Activated CD8-positive, alpha-beta memory T cell treated with anti-CD3 and anti-CD28 coated beads for 4 hours (primary cell): ENCODE results near the gene CA4.
"Not testable (repeated sequence)": the region's sequence is repeated elsewhere in the genome, so short reads cannot be mapped to it uniquely, and the experiment has no call there.

ENCODE experiments used
- DNase-seq, 2 donors: peaks; one replicate each; pipeline ENCODE4 v3.0.0-alpha.2; 2020; ENCODE audit warnings: low read depth in 2 of 2

CA4 gene

DNA sequence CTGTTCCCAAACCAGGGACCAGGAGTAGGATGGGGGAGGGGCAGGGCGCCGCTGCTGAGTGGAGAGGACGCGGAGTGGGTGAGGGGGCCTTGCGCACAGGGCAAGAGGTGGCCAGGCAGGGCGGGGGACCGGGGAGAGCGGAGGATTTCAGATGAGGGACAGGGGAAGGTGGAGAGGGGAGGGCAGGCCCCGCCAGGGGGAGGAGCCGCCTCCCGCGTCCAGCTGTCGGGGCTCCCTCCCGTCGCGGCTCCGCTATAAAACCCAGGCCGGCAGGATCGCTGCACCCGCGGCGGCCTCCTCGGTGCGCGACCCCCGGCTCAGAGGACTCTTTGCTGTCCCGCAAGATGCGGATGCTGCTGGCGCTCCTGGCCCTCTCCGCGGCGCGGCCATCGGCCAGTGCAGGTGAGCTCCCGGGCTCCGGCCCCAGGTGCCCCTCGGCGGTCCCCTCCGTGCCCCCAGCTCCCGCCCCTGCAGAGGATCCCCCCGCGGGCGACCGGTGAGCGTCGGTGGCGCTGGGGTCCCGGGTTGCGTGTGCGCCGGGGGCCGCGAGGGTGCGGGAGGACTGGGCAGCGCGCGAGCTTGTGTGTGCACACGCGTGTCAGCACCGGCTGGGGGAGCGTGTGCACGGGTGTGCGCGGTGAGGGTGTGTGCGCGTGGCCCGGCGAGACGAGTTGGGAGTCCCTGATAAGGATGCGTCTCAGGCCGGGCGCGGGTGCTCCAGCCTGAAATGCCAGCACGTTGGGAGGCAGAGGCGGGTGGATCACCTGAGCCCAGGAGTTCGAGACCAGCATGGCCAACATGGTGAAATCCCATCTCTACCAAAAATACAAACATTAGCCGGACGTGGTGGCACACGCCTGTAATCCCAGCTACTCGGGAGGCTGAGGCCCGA lies at the start of gene CA4:
Gene CA4, plus strand, starts transcription at position 283 of the 892 bp plus-strand sequence. Its CDS starts 62 bp downstream, at position 345.
- no peak for DNase-seq

- DNase-seq, result not testable (repeated sequence)
Measured at GRCh38 chr17:60100577-60100976, 49.2 kb upstream of the CA4 start.

DNA sequence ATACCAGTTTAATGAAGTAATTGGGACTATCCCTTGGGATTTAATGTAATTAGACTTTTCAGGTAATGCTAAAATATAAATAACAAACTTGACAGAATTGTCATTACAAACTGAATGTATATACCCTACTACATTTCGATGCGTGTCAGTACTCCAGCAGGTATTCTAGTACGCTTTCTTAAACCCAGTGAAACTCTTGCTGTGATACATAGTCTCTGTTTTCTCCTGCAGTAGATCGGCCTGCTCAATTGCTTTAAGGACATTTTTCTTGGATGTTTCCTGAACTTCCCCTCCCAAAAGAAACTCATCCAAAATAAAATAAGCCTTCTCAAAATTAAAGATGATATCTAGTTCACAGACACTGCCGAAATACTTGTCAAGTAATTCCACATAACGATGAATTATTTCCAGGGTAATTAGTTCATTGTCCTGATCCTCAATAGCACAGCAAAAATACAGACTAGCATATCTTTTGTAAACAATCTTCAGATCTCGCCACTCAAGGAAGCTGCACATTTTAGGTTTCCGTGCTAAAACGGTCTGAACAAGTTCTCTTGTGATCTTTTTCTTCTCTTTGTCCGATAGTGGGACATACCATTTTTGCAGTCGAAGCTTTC lies 47.6 kb upstream of the CA4 start:
- not testable (repeated sequence) for DNase-seq

- no peak for DNase-seq
Measured at GRCh38 chr17:60102632-60103096, 47.1 kb upstream of the CA4 start.

DNA sequence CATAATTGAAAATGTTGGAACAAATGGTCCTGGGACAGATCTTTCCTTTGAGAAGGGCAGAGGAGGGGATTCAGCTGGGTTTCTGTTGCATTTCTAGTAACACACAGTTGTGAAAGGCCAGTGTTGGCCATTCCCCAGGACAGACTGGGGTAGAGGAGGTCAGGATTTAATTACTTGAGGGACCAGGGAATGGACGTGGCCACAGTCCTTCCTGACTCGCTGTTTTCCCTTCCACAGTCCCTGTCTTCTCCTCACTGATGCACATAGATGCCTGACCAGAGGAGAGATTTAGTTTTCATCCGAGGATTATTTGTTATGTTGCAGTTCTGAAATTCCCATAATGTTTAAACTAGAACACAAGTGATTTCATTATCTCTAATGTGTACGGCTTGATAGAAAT lies 45.8 kb upstream of the CA4 start:
- no peak for DNase-seq

GRCh38 chr17:60106340-60107059 lies 43.3 kb upstream of the CA4 start:
- no peak for DNase-seq

DNA sequence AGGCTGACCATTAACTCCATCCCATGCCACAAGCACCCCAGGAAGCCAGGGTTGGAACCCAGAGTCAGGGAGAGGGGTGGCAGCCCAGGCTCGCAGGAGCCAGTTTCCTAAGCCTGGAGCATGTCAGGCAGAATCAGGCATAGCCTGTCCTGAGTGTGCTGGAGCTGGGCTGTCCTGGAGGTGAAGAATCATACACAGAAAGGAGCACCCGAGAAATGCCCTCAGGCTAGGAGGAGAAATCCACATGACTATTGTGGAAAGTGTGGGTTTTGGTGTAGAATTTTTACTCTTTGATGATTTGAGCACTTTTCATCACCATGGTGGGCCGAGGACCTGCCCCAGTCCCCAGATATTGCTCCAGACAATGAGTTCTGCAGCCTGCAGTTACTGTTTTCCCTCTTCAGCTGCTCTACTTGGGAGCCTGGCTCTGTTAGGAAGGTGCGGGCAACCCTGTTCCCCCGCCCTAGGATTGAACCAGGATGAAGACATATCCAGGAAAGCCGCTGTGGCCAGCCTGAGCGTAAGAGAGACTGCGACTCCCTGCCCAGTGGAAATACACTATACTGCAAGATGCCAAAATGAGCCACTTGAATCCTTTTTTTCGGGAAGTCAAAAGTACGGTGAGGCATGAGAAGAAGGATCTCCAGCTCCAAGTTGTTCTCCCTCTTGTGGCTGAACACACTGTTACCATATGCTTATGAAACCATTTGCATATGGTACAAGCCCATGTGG lies 42.1 kb upstream of the CA4 start:
- DNase-seq, result no peak

GRCh38 chr17:60108309-60108708 lies 41.5 kb upstream of the CA4 start:
- DNase-seq, result not testable (repeated sequence)

- DNase-seq, result no peak
Measured at GRCh38 chr17:60108712-60109111, 41.1 kb upstream of the CA4 start.

DNA sequence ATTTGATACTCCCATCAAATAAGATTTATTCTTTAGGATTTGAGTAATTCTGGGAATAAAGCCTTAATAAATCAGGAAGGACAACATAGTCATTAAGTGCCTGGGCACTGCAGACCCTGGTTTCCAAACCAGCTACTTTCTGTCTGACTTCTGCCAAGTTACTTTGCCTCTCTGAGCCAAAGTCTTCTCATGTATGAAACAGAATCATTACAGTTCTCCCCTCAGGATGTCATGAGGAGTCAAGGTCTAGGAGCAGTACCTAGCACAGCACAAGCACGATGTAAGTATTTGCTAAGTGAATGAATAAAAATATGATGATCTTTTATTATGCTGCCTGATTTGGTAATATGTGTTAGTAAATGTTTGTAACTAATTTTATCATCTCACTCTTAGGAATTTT lies 40.6 kb upstream of the CA4 start:
- no peak for DNase-seq

- DNase-seq, result no peak
Measured at GRCh38 chr17:60110586-60110985, 39.2 kb upstream of the CA4 start.

DNA sequence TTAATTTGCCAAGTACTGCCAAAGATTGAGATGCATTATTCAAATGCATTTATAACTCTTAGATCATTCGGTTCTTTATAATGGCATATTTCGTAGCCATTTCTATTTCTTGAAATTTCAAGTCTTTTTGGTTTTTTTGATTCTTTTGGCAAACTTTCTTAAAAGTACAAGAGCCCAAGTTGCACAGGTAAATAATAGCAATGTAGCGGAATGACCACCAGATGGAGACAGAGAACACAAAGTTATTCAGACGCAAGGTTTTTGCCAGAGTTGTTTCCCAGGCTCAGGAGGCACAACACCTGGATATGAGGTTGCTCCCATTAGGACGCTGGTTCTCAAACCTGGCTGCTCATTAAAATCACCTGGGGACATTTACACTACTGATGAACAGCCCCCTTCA lies 38.1 kb upstream of the CA4 start:
- not testable (repeated sequence) for DNase-seq

- not testable (repeated sequence) for DNase-seq
Measured at GRCh38 chr17:60115364-60115763, 34.4 kb upstream of the CA4 start.

DNA sequence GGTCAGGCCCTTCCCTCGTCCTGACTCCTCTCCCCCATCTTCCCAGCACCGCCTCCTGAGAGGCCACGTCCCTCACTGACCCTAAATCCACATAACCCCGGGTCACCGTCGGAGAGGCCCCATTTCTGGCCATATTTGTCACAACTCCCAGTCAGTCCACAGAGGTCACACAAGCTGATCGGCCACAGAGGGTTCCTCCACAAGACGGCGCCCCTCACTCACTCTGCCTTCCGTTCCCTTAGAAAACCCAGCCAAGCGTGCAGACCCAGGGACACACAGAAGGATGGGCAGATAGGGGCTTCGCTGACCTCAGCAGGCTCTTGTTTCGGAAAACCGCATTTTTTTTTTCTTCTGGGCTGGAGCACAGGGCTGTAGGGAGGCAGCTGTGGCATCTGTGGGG lies 33.6 kb upstream of the CA4 start:
- not testable (repeated sequence) for DNase-seq

DNA sequence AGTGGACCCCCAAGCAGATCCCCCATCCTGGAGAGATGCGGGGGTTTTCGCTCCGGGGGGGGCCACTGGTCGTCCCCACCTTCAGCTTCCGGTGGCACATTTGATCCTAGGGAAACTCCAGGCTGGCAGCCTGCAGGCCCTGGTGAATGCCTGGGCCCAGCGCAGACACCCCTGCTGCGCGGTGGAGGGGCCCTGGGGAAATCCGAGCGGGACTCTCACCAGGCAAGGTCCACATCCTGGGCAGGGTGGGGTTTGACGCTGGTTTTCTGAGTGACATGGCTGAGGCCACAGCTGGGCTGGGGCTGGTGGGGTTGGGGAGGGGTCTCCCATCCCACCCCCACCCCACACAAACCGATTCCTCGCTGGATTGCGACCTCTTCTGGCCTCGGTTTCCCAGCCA lies 30.6 kb upstream of the CA4 start:
- DNase-seq, result not testable (repeated sequence)

- not testable (repeated sequence) for DNase-seq
Measured at GRCh38 chr17:60119807-60120748, 29.7 kb upstream of the CA4 start.

GRCh38 chr17:60127068-60128064 lies 22.4 kb upstream of the CA4 start:
- no peak for DNase-seq

DNA sequence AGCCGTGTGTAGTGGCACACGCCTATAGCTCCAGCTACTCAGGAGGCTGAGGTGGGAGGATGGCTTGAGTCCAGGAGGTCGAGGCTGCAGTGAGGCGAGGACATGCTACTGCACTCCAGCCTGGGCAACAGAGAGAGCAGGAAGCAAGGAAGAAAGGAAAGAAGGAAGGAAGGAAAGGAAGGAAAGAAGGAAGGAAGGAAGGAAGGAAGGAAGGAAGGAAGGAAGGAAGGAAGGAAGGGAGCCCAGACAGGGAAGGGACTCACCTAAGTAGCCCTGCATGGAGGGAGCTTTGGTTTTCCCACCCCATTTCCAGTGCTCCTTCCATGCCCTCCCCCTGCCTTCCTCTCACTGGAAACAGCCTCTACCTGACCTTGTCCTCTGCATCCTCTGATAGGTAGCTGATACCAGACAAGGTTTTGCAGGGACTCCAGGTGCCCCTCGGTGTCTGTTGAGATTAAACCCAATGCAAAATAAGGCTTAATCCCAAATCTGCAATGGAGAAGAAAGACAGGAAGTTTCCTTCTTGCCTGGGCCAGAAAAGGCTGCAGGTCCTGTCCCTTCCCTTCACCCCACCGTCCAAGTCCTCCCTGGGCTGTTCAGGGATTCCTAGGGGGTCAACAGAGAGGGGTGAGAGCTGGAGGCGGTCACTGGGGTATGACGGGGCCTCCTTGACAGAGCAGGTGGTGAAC lies 21.5 kb upstream of the CA4 start:
- no peak for DNase-seq

- no peak for DNase-seq
Measured at GRCh38 chr17:60129164-60129563, 20.6 kb upstream of the CA4 start.
